ENCODE data around the gene ACTN3.
A peak's percentile ranks its signal among the peaks of the same experiment; 100 is the strongest.
"Not testable (repeated sequence)": the region's sequence is repeated elsewhere in the genome, so short reads cannot be mapped to it uniquely, and the experiment has no call there.

The ACTN3 gene

DNA sequence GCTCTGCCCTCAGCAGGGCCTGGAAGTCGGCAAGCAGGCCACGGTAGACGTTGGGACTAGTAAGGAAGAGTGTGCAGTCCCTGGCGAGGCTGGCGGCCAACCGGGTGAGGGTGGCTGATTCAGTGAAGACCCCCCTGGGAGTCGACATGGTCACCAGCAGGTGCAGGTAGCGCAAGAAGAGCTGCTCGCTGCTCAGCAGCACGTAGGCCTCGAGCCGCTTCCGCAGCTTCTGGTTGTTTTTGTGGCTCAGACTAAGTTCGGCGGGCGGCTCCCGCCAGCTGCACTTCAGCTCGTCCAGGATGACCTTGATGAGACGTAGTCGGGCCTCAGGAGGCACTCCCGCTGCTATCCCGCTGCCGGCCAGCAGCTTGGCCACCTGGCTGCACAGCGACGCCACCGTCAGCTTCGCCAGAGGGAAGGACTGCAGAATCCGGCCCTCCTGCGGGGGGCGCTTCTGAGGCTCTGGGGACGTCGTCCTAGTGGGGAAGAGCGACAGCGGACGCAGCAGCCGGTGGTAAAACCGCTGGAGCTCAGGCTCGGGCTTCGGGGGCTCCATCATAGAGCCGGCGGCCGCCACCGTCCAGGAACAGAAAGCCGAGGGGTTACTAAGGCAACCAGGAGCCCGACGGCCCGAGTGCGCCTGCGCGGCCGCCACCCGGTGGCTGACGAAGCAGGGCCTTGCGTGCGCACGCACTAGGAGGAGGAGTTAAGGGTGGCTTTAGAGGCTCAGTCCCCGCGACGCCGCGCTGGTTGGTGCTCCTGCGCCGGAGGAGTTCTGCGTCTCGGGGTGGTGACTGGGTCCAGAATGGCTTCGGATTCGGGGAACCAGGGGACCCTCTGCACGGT, 46.0 kb downstream of the ACTN3 start, which contains the start of the genes CCDC87 and CCS:
Gene CCDC87, minus strand, starts transcription at position 607 of the 846 bp plus-strand sequence. Its CDS starts 48 bp downstream, at position 559.
Gene CCS, plus strand, starts transcription at position 729 of the 846 bp plus-strand sequence. Its CDS starts 77 bp downstream, at position 806.
- DNase-seq (ENCODE audit: insufficient read length, low spot score): peak; percentile 100
- FAIRE-seq: peak; percentile 75

DNA sequence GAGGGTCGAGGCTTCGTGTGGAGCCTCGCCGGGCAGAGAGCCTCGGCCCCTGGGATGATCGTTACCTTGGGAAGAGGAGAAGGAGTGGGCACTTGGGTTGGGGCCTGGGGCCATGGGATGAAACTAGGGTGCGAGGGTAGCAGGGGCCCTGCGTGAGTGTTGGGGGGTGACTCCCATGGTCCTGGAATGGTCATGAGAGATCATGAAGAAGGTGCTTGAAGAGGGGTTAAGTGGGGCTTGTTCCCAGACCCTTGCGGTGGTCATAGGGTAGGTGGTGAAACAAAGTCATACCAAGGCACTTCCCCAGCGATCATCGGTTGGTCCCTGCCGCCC, 46.6 kb downstream of the ACTN3 start:
- FAIRE-seq: no peak
- no peak for DNase-seq (ENCODE audit: insufficient read length, low spot score)

DNA sequence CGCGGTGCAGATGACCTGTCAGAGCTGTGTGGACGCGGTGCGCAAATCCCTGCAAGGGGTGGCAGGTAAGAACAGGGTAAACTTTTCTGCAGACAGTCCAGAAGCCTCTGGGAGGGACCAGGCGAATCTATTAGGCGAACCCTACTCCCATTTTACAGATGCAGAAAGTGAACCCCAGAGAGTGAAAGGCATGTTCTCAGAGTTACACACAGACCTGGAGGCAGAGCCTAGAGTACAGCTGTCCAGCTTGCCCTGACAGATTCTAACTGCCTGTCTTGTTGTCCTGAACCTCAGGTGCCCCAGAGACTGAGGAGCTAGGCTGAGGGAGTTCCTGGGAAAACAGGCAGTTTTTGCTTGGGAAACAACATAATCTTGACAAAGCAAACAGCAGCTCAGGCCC, 46.9 kb downstream of the ACTN3 start:
- no peak for FAIRE-seq
- no peak for DNase-seq (ENCODE audit: insufficient read length, low spot score)

DNA sequence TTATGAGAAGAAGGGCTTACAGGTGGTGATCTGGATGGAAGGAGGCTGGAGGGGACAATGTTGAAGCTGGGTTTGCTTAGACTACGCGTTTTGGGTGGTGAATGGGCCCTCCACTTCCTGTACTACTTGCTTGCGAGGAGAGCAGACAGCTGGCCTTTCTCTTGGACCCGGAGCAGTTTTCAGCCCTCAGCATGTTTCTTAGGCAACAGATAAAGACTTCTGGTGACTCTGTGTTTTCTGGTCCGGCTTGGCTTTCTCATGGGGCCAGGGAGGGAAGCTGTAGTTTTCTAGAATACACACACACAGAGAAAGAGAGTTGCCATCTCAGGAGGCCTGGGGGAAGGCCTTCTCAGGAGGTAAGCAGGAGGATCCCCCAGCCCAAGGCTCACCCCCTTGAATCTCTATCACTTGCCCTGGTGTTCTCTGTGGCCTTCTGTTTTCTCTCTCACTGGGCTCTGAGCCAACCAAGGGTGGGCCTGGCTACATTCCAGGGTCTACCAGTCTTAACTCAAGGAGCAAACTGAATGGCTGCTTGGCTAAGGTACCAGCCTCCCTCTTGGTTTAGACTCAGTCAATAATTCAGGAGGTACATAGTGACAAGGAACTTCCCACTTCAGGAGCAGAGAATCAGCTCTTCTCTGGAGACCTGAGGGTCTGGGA, 48.7 kb downstream of the ACTN3 start:
- DNase-seq (ENCODE audit: insufficient read length, low spot score) (no peak), FAIRE-seq (no peak)

DNA sequence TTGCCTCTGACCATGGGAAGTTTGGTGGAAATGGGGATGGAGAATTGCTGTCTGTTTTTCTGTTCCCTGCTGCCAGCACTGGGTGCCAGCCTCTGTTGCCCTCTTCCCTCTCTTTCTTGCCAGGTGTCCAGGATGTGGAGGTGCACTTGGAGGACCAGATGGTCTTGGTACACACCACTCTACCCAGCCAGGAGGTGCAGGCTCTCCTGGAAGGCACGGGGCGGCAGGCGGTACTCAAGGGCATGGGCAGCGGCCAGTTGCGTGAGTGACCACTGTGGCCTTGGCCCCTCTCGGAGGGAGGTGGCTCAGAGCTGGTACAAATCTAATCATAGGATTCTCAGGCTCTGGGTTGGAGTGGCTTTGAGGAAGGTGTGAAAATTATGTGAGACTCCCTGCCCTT, 52.3 kb downstream of the ACTN3 start:
- no peak for FAIRE-seq

DNA sequence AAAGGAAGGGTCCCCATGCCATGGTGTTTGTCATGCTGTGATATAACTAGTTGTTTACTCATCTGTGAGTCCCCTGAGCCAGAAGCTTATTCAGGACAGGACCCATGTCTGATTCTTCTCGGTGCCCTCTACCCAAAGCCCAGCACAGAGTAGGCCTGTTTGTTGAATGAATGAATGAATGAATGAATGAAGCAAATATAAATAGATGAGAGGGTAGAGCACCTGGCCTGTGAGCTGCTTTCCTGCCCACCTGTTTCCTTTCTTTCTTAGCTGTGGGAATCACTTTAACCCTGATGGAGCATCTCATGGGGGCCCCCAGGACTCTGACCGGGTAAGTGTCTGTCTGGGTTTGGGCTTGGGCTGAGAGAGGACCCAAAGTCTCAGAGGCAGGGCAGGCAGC, 53.5 kb downstream of the ACTN3 start:
- DNase-seq (ENCODE audit: insufficient read length, low spot score): no peak
- no peak for FAIRE-seq

More for the DNA sequence above, 52.3 kb downstream of the ACTN3 start:
- no peak for DNase-seq (ENCODE audit: insufficient read length, low spot score)

DNA sequence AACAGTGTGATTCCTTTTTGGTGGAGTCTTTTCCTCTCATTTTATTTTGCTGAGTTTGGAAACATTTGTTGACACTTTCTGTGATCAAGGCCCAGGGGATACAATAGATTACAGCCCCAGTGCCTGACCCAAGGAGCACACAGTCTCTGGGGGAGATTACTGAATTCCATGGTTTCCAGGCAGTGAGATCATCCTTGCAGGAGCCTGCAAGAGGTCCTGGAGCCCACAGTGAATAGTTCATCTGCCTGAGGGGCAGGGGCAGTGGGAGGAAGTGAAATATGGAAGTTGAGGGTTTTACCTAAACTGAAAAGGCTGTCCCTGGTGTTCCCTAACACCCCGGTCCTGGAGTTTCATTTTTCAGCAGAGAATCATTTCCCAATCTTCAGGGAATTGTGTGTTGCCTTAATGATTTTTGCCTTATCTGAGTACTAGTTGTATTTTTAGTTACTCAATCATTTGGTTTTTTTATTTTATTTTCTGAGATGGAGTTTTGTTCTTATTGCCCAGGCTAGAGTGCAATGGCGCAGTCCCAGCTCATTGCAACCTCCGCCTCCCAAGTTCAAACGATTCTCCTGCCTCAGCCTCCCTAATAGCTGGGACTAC, 54.0 kb downstream of the ACTN3 start:
- FAIRE-seq (no peak), DNase-seq (ENCODE audit: insufficient read length, low spot score) (no peak)

DNA sequence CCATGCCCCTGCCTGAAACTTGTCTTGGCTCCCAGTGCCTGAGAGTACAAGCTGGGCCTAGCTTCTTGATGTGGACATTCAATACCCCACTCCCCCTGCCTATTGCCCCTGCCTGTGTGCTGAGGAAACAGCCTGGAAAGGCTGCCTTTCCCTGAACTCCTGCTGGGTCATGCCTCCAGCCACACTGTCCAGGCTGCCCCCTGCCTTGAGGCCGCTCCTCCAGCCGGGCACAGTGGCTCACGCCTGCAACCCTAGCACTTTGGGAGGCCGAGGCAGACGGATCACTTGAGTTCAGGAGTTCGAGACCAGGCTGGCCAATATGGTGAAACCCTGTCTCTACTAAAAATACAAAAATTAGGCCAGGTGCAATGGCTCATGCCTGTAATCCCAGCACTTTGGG, 56.4 kb downstream of the ACTN3 start:
- DNase-seq (ENCODE audit: insufficient read length, low spot score) (no peak), FAIRE-seq (no peak)

DNA sequence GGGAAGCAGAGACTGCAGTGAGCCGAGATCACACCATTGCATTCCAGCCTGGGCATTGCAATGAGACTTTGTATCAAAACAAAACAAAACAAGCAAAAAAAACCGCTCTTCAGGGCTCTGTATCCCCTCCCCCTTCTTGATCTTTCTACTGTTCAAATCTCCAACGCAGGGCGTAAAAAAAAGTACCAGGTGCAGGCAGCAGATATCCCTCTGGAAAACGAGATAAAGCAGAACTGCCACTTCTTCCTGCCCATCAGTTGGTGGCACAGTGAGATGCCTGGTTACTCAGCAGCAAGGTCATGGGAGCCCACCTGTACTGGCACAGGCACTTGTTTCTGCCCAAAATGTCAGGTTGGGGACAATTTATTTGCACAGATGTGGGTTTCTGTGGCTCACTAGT, 57.5 kb downstream of the ACTN3 start:
- FAIRE-seq (no peak), DNase-seq (ENCODE audit: insufficient read length, low spot score) (no peak)

DNA sequence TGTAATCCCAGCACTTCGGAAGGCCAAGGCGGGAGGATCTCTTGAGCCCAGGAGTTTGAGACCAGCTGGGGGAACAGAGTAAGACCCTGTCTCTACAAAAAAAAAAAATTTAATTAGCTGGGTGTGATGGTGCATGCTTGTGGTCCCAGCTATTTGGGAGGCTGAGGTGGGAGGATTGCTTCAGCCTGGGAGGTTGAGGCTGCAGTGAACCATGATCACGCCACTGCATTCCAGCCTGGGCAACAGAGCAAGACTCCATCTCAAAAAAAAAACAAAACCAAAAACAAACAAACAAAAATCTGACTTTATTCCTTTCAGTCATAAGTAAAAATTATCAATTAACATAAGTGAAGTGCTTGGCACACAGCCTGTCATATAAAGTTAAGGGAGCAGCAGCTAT, 59.9 kb downstream of the ACTN3 start:
- not testable (repeated sequence) for FAIRE-seq; DNase-seq (ENCODE audit: insufficient read length, low spot score)

DNA sequence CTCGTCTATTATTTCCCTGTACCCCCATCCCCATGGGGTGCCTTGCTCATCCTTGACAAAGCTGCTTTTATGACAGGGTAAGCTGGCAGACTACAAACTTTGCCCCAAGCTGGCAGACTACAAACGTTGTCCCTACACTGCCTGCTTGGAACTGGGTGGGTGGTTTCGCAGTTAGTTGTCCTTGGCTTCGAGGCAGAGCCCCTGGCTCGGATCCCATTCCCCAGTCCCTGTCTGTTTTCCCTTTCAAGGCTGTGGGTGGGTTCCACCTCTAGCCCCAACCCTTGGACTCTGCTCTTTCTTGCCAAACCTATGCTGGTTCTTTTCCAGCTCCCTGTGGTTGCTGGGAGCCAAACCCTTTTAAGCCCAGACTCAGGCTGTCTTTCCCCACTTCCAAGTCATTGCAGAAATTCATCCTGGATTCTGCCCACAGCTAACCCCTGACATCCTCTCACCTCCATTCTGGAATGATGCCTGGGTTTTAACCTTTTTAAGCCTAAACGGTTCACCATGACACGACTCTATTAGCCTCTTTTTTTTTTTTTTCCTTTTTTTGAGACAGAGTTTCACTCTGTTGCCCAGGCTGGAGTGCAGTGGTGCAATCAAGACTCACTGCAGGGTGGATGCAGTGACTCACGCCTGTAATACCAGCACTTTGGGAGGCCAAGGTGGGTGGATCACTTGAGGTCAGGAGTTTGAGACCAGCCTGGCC, 60.6 kb downstream of the ACTN3 start:
- DNase-seq (ENCODE audit: insufficient read length, low spot score): no peak
- no peak for FAIRE-seq

DNA sequence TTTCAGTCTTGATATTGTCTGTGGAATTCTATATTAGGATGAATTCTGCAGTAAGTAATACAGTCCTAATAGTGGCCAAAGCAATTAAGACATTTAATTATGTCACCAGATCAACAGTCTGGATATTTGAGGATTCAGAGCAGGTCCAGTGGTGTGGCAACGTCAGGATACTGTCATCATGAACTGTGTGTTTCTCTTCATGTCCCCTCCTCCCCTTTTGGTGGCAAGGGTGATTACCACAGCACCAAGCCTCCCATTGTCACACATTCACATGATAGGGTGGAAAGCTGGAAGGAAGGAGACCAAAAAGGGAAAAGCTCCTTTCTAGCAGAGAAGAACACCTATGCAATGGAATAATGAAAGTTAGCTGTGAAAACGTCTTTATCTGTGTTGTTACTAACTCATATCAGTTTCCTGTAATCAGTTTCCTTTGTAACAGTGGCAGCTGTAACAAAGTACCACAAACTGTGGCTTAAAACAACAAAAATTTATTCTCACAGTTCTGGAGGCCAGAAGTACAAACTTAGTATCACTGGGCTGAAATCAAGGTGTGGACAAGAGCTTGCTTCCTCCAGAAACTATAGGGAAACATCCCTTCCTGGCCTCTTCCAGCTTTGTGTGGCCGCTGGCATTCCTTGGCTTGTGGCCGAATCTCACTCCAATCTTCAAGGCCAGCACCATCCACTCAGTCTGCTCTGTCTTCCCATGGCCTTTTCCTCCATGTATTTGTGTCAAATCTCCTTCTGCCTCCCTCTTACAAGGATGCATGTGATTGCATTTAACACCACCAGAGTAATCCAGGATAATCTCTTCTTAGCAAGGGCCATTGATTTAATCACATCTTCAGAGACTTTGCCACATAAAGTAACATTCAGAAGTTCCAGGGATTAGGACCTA, 63.3 kb downstream of the ACTN3 start:
- DNase-seq (ENCODE audit: insufficient read length, low spot score) (no peak), FAIRE-seq (no peak)

DNA sequence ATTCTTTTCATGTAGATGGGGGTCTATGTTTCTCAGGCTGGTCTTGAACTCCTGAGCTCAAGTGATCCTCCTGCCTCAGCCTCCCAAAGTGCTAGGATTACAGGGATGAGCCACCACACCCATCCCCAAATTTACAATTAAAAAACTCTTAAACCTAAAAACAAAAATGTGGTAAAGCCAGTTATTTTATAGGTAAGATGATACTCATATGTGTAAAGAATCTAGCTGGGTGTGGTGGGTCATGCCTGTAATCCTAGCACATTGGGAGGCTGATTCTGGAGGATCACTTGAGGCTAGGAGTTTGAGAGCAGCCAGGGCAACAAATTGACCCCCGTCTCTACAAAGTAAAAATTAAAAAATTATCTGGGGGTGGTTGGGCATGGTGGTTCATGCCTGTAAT, 65.8 kb downstream of the ACTN3 start:
- FAIRE-seq (no peak), DNase-seq (ENCODE audit: insufficient read length, low spot score) (no peak)
